GM18870 (cell line): ENCODE data around the gene RNF213.
"Not testable (repeated sequence)": the region's sequence is repeated elsewhere in the genome, so short reads cannot be mapped to it uniquely, and the experiment has no call there.

Experiments used
- ATAC-seq: cut with Tn5 transposase; IDR thresholded peaks from one replicate; pipeline ENCODE4 v1.9.1; 2021; ENCODE audit warnings: moderate library complexity; ENCODE audit not compliant: unreplicated experiment

The RNF213 gene

GRCh38 chr17:80248894-80249710 is 11.6 kb upstream of the RNF213 start:
- no peak for ATAC-seq

DNA sequence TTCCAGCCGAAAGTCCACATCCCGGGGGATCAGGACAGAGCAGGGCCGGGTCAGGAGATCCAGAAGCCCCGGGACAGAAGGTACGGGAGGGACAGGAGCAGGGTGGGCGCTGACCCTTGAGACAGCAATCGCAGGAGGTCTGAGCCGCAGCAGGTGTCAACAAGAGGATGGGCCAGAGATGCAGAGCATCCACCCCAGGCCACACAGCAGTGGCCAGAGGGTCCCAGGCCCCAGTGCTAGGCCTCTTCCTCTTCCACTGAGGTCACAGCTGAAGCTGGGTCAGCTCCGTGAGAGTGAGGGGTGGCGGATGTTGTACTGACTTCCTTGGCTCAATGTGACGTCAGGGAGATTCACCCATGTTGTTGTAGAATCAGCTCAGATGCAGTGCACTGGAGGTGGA is 8.7 kb upstream of the RNF213 start:
- no peak for ATAC-seq

DNA sequence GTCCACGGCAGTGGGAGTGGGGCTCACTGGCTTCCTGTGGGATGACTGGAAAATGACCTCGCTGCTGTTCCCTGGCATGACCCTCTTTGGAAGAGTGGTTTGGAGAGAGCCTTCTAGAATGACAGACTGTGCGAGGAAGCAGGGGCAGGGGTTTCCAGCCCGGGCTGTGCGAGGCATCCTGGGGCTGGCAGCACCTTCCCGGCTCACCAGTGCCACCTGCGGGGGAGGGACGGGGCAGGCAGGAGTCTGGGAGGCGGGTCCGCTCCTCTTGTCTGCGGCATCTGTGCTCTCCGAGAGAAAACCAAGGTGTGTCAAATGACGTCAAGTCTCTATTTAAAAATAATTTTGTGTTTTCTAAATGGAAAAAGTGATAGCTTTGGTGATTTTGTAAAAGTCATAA is 7.8 kb upstream of the RNF213 start:
- no peak for ATAC-seq

- no peak for ATAC-seq
Observed at GRCh38 chr17:80253631-80254395, 6.8 kb upstream of the RNF213 start.

DNA sequence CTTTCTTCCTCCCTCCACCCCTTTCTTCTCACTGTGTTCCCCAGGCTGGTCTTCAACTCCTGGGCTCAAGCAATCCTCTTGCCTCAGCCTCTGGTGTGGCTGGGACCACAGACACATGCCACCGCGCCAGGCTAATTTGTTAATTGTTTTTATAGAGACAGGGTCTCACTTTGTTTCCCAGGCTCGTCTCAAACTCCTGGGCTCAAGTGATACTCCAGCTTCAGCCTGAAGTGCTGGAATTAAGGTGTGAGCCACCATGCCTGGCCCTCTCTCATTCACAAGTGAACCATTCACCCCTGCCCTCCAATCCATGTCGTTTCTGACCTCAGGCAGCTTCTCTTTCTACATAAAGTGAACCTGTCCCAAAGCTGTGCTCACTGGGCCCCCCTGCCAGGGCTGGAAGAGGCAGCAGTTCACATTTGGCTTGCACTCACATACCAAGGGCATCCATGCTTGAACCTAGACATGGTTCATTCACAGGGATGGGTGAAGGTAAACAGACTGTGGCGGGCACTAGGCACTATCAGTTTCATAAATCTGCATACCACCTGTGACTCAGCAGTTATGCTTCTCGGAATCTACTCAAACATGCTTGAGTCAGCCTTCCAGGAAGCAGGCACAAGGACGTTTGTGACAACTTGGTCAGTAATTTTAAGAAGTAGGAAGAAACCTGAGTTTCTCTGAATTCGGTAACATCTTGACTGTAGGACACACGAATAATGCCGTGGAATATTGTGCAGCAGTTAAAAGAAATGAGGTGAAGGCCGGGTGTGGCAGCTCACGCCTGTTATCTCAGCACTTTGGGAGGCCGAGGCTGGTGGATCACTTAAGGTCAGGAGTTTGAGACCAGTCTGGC is 6.0 kb upstream of the RNF213 start:
- ATAC-seq, result peak; percentile 44

GRCh38 chr17:80256034-80256350 is 4.7 kb upstream of the RNF213 start:
- ATAC-seq, result no peak

- no peak for ATAC-seq
Observed at GRCh38 chr17:80257716-80258213, 2.9 kb upstream of the RNF213 start.

DNA sequence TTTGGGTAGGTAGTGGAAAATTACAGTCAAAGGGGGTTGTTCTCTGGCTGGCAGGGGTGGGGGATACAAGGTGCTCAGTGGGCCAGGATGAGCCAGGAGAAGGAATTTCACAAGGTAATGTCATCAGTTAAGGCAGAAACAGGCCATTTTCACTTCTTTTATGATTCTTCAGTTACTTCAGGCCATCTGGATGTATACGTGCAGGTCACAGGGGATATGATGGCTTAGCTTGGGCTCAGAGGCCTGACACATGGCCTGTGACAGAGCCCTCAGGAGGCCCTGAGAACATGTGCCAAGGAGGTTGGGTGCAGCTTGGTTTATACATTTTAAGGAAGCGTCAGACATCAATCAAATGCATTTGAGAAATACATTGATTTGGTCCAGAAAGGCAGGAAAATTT is 2.4 kb upstream of the RNF213 start:
- ATAC-seq, result not testable (repeated sequence)

DNA sequence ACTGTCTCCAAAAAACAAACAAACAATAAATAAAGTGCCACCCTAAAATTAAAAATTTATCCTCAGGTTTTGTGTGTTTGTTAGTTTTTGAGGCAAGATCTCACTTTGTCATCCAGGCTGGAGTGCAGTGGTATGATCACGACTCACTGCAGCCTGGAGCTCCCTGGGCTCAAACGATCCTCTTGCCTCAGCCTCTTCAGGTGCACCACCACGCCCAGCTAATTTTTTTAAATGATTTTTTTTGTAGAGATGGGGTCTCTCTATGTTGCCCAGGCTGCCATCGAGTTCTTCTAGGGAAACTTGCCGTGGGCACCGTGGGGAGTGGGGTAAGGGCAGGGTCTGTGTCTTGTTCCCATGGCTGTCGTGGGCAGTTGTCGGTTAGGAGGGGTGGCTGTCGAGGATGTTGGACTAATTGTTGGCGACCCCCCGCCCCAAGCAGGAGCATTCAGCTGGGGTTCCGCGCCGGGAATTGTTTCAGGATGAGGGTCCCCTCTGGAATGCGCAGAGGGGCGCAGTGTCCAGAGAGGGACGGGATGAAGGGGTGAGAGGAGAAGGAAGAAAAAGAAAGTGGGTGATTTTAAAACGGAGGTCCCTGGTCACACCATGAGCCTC is 1.1 kb upstream of the RNF213 start:
- no peak for ATAC-seq

DNA sequence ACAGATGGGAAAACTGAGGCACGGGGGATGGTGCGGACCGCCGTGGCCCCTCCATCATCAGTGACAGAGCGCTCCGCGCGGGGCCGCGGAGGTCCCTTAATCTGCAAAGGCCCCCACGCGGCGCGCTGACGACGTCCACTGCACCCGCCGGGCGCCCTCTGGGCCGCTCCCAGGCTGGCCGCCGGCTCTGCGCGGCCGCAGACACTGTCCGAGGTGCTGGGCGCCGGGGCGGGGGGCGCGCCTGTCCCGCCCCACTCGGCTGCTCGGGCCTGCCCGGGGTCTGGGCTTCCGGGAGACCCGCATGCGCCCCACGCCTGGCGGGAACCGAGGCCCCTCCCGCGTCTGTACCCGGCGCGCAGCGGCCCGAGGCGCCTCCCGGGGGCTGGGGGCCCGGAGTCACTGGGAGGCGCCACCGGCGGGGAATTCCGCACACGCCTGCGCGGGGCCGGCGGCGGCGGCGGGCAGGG is 550 bp upstream of the RNF213 start:
- ATAC-seq, result no peak

GRCh38 chr17:80261159-80261894 is 675 bp downstream of the RNF213 start:
- no peak for ATAC-seq

DNA sequence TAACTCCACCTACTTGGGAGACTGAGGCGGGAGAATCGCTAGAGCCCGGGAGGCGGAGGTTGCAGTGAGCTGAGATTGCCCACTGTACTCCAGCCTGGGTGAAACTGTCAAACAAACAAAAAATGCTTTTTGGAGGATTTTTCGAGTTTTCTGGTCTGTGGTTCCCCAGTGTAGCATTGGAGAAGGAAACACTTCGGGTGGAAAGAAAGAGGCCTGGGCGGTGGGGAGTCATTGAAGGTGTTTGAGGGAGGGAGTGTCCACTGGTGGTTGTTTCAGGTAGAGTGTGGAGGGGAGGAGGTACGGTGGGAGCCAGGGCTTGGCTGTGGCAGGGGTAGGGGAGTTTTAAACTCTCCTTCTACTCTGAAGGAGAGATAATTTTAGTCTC is 1.2 kb downstream of the RNF213 start:
- no peak for ATAC-seq

- no peak for ATAC-seq
Observed at GRCh38 chr17:80262291-80262690, 1.6 kb downstream of the RNF213 start.

- ATAC-seq, result no peak
Observed at GRCh38 chr17:80262775-80263244, 2.2 kb downstream of the RNF213 start.

DNA sequence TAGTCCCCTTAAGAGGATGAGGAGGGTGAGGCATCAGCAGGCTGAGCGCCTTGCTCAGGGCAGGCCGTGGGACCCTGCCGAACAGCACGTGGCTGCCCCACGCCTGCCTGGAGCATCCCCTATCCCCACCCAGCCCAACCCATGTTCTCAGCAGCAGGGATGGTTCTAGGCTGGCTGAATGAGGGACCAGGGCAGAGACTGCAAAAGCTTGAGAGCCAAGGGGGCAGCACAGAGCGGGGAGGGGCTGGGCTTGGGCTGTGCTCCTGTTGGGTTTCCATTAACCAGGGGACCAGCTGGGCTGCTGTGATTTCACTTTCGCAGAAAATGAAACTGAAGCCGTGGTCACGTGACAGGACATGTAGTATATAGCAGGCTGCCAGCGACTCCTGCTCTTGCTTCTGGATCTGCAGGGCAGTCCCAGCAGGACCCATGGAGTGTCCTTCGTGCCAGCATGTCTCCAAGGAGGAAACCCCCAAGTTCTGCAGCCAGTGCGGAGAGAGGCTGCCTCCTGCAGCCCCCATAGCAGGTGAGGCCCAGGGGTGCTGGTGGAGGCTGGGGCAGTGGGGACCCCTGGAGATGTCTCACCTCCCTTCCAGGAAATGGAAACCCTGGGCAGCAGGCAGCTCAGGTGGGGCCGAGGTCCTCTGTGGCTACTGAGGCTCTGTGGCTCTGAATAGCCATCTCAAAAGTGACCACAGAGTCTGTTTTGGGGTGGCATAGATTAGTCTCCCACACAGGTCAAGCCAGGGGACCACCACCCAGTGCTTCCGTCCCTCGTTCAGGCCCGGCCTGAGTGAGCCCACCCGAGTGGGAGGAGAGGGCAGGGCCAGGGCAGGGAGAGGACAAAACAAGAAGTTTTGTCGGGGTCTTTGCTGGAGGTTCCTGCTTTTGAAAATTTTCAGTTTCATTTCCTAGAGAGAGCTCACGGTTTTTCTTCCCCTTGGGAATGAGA is 2.9 kb downstream of the RNF213 start:
- ATAC-seq, result peak; percentile 52

- no peak for ATAC-seq
Observed at GRCh38 chr17:80264205-80265075, 3.8 kb downstream of the RNF213 start.

GRCh38 chr17:80265205-80266068 is 4.8 kb downstream of the RNF213 start:
- ATAC-seq, result no peak
